ENCODE data around the gene TM6SF1.

- TF ChIP-seq EZH2 (IDR thresholded peaks at IDR 0.05; ENCODE audit: low read length, missing control alignments) (no peak), CTCF (conservative IDR thresholded peaks at IDR 0.05 in 1 of 2, IDR thresholded peaks at IDR 0.05 in 1 of 2; ENCODE audit: low read depth in 1 of 2, low read length in 2 of 2) (no peak)
Measured at GRCh38 chr15:83057696-83058376, 49.6 kb upstream of the TM6SF1 start.

All from fibroblast of lung (primary cell).